ENCODE measurements around the gene PDGFA.

PDGFA gene

DNA sequence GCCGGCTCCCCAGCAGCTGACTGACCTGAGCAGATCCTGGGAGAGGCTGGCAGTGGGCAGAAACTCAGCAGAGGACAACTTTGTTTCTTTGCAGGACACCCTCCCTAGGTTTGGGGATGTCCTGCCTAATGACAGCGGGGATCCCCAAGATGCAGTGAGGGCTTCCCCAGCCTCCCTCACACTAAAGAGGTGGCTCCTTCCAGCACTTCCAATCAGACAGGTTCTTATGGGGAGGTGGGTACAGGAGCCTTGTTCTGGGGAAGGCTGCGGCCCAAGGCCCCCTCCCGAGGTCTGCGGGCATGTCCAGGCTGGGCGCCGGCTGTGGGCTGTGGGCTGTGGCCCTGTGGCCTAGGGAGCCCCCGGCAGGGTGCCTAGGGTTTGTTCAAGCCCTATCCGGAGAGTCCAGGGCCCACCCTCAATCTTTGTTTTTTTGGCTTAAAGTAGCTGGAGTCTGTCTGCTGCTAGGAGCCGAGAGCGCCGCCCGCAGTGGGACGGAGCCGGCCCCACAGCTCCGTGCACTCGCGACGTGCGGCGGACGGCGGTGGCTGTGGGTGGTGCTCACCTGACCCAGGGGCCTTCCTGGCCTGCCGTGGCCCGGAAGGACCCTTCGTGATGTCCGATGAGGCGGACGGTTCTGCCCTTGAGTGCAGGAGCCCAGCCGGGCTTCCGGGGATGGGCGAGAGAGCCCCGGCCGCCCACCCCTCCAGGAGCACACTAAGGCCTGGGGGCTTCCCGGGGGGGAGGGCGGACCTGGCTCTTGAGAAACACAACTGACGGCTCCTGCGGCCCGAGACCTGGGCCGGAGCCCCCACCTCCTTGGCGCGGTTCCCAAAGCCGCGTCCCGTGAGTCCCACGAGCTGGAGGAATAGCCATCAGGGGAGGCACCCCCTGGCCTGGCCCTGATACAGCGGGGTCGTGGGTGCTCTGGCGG lies 57.2 kb downstream of the PDGFA start:
- Histone ChIP-seq H3K4me3 (ENCODE audit: low read length) (no peak overlapping the region), H3K27me3 (ENCODE audit: control insufficient read depth, insufficient read depth, low read length) (no peaks in the 10 kb centered on the region), H3K27ac (ENCODE audit: low read length) (no peak overlapping the region), H3K36me3 (ENCODE audit: control insufficient read depth, insufficient read depth, low read length) (no peaks in the 10 kb centered on the region), H3K4me1 (ENCODE audit: control insufficient read depth, insufficient read depth, low read length) (peaks cover 6% of the 10 kb centered on the region; the same call in 1 of the 2 replicates), H3K9me3 (ENCODE audit: control insufficient read depth, insufficient read depth, low read length) (no peaks in the 10 kb centered on the region)
- WGBS (ENCODE audit: insufficient coverage, insufficient read length), result no CpG with 5 or more reads among the region's 49 CpGs
- no peak for DNase-seq (ENCODE audit: low read depth, low spot score)

GRCh38 chr7:461453-462172 lies 58.0 kb downstream of the PDGFA start:
- WGBS (ENCODE audit: insufficient coverage, insufficient read length), result no CpG with 5 or more reads among the region's 29 CpGs
- H3K4me1 ChIP-seq (ENCODE audit: control insufficient read depth, insufficient read depth, low read length), result peaks cover 6% of the 10 kb centered on the region; the same call in 1 of the 2 replicates
- DNase-seq (ENCODE audit: low read depth, low spot score), result no peak

GRCh38 chr7:461117-461452 lies 58.6 kb downstream of the PDGFA start:
- no peak overlapping the region for H3K4me3 ChIP-seq (ENCODE audit: low read length)
- H3K27ac ChIP-seq (ENCODE audit: low read length), result no peak overlapping the region
- no peak for DNase-seq (ENCODE audit: low read depth, low spot score)
- H3K4me1 ChIP-seq (ENCODE audit: control insufficient read depth, insufficient read depth, low read length), result peaks cover 6% of the 10 kb centered on the region; the same call in 1 of the 2 replicates
- H3K9me3 ChIP-seq (ENCODE audit: control insufficient read depth, insufficient read depth, low read length), result no peaks in the 10 kb centered on the region
- no peaks in the 10 kb centered on the region for H3K36me3 ChIP-seq (ENCODE audit: control insufficient read depth, insufficient read depth, low read length)
- WGBS (ENCODE audit: insufficient coverage, insufficient read length), result no CpG with 5 or more reads among the region's 2 CpGs
- no peaks in the 10 kb centered on the region for H3K27me3 ChIP-seq (ENCODE audit: control insufficient read depth, insufficient read depth, low read length)

More at GRCh38 chr7:461453-462172, 58.0 kb downstream of the PDGFA start:
- H3K9me3 ChIP-seq (ENCODE audit: control insufficient read depth, insufficient read depth, low read length), result no peaks in the 10 kb centered on the region
- H3K27ac ChIP-seq (ENCODE audit: low read length), result no peak overlapping the region
- no peaks in the 10 kb centered on the region for H3K27me3 ChIP-seq (ENCODE audit: control insufficient read depth, insufficient read depth, low read length)
- H3K4me3 ChIP-seq (ENCODE audit: low read length), result no peak overlapping the region
- no peaks in the 10 kb centered on the region for H3K36me3 ChIP-seq (ENCODE audit: control insufficient read depth, insufficient read depth, low read length)

GRCh38 chr7:460374-461116 lies 59.1 kb downstream of the PDGFA start:
- DNase-seq (ENCODE audit: low read depth, low spot score), result no peak
- Histone ChIP-seq H3K4me1 (ENCODE audit: control insufficient read depth, insufficient read depth, low read length) (peaks cover 6% of the 10 kb centered on the region; the same call in 1 of the 2 replicates), H3K27ac (ENCODE audit: low read length) (no peak overlapping the region), H3K27me3 (ENCODE audit: control insufficient read depth, insufficient read depth, low read length) (no peaks in the 10 kb centered on the region), H3K4me3 (ENCODE audit: low read length) (no peak overlapping the region), H3K36me3 (ENCODE audit: control insufficient read depth, insufficient read depth, low read length) (no peaks in the 10 kb centered on the region), H3K9me3 (ENCODE audit: control insufficient read depth, insufficient read depth, low read length) (no peaks in the 10 kb centered on the region)
- WGBS (ENCODE audit: insufficient coverage, insufficient read length), result no CpG with 5 or more reads among the region's 26 CpGs

DNA sequence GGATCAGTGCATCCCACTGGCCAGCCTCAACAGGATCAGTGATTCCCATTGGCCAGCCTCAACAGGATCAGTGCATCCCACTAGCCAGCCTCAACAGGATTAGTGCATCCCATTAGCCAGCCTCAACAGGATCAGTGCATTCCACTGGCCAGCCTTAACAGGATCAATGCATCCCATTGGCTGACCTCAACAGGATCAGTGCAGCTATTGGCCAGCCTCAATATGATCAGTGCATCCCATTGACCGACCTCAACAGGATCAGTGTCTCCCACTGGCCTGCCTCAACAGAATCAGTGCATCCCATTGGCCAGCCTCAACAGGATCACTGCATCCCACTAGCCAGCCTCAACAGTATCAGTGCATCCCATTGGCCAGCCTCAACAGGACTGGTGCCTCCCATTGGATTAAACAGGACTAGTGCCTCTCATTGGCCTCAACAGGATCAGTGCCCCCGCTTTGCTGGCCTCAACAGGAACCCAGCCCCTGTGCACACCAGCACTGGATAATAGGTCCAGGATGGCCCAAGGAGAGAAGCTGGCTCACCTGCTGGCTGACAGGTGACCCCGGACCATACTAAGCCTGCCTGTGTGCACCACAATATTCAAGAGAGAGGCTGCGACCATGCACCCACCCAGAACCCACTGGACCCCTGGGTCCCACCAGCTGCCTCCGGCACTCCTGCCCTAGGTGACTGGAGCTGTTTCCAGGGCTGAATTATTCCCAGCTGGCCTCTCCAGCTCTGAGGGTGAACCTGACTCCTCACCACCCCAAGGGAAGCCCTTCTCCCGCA lies 59.9 kb downstream of the PDGFA start:
- H3K27ac ChIP-seq (ENCODE audit: low read length), result no peak overlapping the region
- H3K9me3 ChIP-seq (ENCODE audit: control insufficient read depth, insufficient read depth, low read length), result no peaks in the 10 kb centered on the region
- no peak for DNase-seq (ENCODE audit: low read depth, low spot score)
- no CpG with 5 or more reads among the region's 6 CpGs for WGBS (ENCODE audit: insufficient coverage, insufficient read length)
- peaks cover 6% of the 10 kb centered on the region; the same call in 1 of the 2 replicates for H3K4me1 ChIP-seq (ENCODE audit: control insufficient read depth, insufficient read depth, low read length)
- H3K4me3 ChIP-seq (ENCODE audit: low read length), result no peak overlapping the region
- H3K27me3 ChIP-seq (ENCODE audit: control insufficient read depth, insufficient read depth, low read length), result no peaks in the 10 kb centered on the region
- H3K36me3 ChIP-seq (ENCODE audit: control insufficient read depth, insufficient read depth, low read length), result no peaks in the 10 kb centered on the region

GRCh38 chr7:458511-459245 lies 61.0 kb downstream of the PDGFA start:
- no peaks in the 10 kb centered on the region for H3K36me3 ChIP-seq (ENCODE audit: control insufficient read depth, insufficient read depth, low read length)
- DNase-seq (ENCODE audit: low read depth, low spot score), result no peak
- peaks cover 6% of the 10 kb centered on the region; the same call in 1 of the 2 replicates for H3K4me1 ChIP-seq (ENCODE audit: control insufficient read depth, insufficient read depth, low read length)
- no peak overlapping the region for H3K27ac ChIP-seq (ENCODE audit: low read length)
- no CpG with 5 or more reads among the region's 9 CpGs for WGBS (ENCODE audit: insufficient coverage, insufficient read length)
- H3K27me3 ChIP-seq (ENCODE audit: control insufficient read depth, insufficient read depth, low read length), result no peaks in the 10 kb centered on the region
- no peaks in the 10 kb centered on the region for H3K9me3 ChIP-seq (ENCODE audit: control insufficient read depth, insufficient read depth, low read length)
- H3K4me3 ChIP-seq (ENCODE audit: low read length), result no peak overlapping the region

DNA sequence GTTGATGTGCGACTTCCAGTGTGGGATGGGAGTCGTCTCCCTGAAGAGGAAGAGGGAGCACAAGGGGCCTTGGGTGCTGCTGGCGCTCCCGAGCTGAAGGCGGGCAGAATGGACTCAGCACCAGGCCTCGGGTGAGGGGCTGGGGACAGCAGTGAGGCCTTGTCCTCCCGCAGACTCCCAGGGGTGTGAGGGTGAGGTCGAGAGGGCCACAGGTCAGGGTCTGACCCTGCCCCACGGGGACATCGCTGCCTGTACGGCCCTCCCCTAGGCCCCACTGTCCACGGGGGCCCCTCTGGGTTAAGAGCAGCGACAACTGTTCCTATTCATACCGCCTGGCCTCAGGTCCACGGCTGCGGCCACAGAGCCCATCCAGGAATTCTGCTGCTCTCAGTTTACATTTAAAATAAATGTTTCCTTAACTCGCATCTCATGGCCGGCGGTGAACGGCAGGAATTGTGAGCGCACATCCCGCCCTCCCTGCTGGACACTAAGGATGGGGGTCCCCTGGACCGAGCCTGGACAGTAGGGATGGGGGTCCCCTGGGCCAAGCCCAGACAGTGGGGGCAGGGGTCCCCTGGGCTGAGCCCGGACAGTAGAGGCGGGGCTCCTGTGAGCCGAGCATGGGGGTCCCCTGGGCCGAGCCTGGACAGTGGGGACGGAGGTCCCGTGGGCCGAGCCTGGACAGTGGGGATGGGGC lies 61.7 kb downstream of the PDGFA start:
- Histone ChIP-seq H3K4me1 (ENCODE audit: control insufficient read depth, insufficient read depth, low read length) (peaks cover 8% of the 10 kb centered on the region), H3K36me3 (ENCODE audit: control insufficient read depth, insufficient read depth, low read length) (no peaks in the 10 kb centered on the region), H3K9me3 (ENCODE audit: control insufficient read depth, insufficient read depth, low read length) (no peaks in the 10 kb centered on the region), H3K27ac (ENCODE audit: low read length) (no peak overlapping the region), H3K4me3 (ENCODE audit: low read length) (no peak overlapping the region), H3K27me3 (ENCODE audit: control insufficient read depth, insufficient read depth, low read length) (no peaks in the 10 kb centered on the region)
- DNase-seq (ENCODE audit: low read depth, low spot score), result no peak
- no CpG with 5 or more reads among the region's 30 CpGs for WGBS (ENCODE audit: insufficient coverage, insufficient read length)

- no peak for DNase-seq (ENCODE audit: low read depth, low spot score)
- H3K9me3 ChIP-seq (ENCODE audit: control insufficient read depth, insufficient read depth, low read length), result no peaks in the 10 kb centered on the region
- WGBS (ENCODE audit: insufficient coverage, insufficient read length), result no CpG with 5 or more reads among the region's 42 CpGs
Measured at GRCh38 chr7:455110-455928, 64.3 kb downstream of the PDGFA start.

More at GRCh38 chr7:455110-455928, 64.3 kb downstream of the PDGFA start:
- Histone ChIP-seq H3K36me3 (ENCODE audit: control insufficient read depth, insufficient read depth, low read length) (no peaks in the 10 kb centered on the region), H3K4me1 (ENCODE audit: control insufficient read depth, insufficient read depth, low read length) (peaks cover 12% of the 10 kb centered on the region), H3K27me3 (ENCODE audit: control insufficient read depth, insufficient read depth, low read length) (peaks cover 2% of the 10 kb centered on the region; the same call in 1 of the 2 replicates), H3K27ac (ENCODE audit: low read length) (no peak overlapping the region), H3K4me3 (ENCODE audit: low read length) (no peak overlapping the region)
